Type B pancreatic cell (in vitro differentiated cells): ENCODE measurements around the gene SERPIND1. TPM values are rescaled to one million over a fixed set of nuclear protein-coding genes. Genes with fewer than 3 reads are reported as not detected.

Experiments
- DNase-seq: peaks from one replicate; pipeline ENCODE4 v3.0.0; 2021; ENCODE audit warnings: mixed read lengths; ENCODE audit not compliant: unreplicated experiment; ENCODE audit errors: extremely low spot score
- H3K27ac Mint-ChIP-seq: 2 replicates; pipeline ENCODE4 v1.8.0; 2021; ENCODE audit warnings: mild to moderate bottlenecking, mixed read lengths
- H3K27me3 Mint-ChIP-seq: 2 replicates; pipeline ENCODE4 v1.8.0; 2021; ENCODE audit warnings: mixed read lengths
- H3K36me3 Mint-ChIP-seq: 2 replicates; pipeline ENCODE4 v1.8.0; 2021; ENCODE audit warnings: mixed read lengths
- H3K4me1 Mint-ChIP-seq: one replicate; pipeline ENCODE4 v1.8.0; 2021; ENCODE audit warnings: mixed read lengths; ENCODE audit not compliant: unreplicated experiment
- H3K4me3 Mint-ChIP-seq: 2 replicates; pipeline ENCODE4 v1.8.0; 2021; ENCODE audit warnings: mild to moderate bottlenecking, mixed read lengths
- H3K9me3 Mint-ChIP-seq: 2 replicates; pipeline ENCODE4 v1.8.0; 2021; ENCODE audit warnings: mixed read lengths
- total RNA-seq: library from RNA; stranded (reverse); gene quantifications from 2 replicates; pipeline ENCODE4 v1.2.1, GENCODE V29; 2021; ENCODE audit warnings: low replicate concordance
- TF ChIP-seq, protein P1 (sequence below): fragments of 200-600 bp; sonication (generic); conservative IDR thresholded peaks from 2 replicates; pipeline ENCODE4 v1.5.0; 2021; ENCODE audit warnings: antibody characterized with exemption, mild to moderate bottlenecking

The SERPIND1 gene
- total RNA-seq, 1 donor from 2014 or later: 7.1 TPM

DNA sequence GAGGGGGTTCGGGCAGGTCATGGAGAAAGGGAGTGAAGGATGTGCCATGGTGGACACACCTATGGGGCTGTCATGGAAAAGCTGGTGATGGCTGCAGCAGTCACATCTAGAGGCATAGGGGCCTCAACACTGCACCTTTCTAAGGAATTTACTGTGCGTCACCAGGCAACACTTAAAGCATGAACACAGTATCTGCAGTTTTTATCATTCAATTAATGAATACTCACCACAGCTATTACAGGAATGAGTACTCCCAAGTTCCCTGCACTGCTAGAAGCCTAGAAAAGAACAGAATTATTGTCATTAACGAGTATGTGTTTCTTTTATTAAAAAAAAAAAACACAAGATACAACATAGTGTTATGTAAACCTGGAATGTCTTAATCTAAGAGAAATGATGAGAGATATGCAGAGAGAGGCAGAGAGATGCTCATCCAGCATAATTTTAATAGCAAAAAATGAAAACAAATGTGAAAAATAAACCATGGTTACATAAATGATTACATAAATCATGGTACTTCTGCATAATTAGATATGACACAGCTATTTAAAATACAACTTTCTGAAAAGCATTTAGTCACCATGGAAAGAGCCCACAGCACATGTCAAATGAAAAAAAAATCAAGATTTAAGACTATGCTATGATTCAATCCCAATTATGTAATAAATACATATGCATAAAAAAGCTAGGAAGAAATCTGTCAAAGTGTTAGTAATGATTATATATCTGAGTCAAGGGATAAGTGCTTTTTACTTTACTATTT, 19.2 kb downstream of the SERPIND1 start:
- no peak for DNase-seq
- H3K4me1 Mint-ChIP-seq: no peaks in the 10 kb centered on the region
- no peaks in the 10 kb centered on the region for H3K27me3 Mint-ChIP-seq
- peaks cover 20% of the 10 kb centered on the region for H3K36me3 Mint-ChIP-seq
- no peaks in the 10 kb centered on the region for H3K9me3 Mint-ChIP-seq
- TF ChIP-seq, protein P1, sequence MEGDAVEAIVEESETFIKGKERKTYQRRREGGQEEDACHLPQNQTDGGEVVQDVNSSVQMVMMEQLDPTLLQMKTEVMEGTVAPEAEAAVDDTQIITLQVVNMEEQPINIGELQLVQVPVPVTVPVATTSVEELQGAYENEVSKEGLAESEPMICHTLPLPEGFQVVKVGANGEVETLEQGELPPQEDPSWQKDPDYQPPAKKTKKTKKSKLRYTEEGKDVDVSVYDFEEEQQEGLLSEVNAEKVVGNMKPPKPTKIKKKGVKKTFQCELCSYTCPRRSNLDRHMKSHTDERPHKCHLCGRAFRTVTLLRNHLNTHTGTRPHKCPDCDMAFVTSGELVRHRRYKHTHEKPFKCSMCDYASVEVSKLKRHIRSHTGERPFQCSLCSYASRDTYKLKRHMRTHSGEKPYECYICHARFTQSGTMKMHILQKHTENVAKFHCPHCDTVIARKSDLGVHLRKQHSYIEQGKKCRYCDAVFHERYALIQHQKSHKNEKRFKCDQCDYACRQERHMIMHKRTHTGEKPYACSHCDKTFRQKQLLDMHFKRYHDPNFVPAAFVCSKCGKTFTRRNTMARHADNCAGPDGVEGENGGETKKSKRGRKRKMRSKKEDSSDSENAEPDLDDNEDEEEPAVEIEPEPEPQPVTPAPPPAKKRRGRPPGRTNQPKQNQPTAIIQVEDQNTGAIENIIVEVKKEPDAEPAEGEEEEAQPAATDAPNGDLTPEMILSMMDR: no peak
- H3K27ac Mint-ChIP-seq: peak overlapping the region; percentile 50
- no peak overlapping the region for H3K4me3 Mint-ChIP-seq

GRCh38 chr22:20793748-20794649, 20.1 kb downstream of the SERPIND1 start:
- H3K9me3 Mint-ChIP-seq: no peaks in the 10 kb centered on the region
- peaks cover 22% of the 10 kb centered on the region for H3K36me3 Mint-ChIP-seq
- DNase-seq: no peak
- H3K4me1 Mint-ChIP-seq: no peaks in the 10 kb centered on the region
- H3K27ac Mint-ChIP-seq: no peak overlapping the region
- H3K4me3 Mint-ChIP-seq: no peak overlapping the region
- no peaks in the 10 kb centered on the region for H3K27me3 Mint-ChIP-seq
- TF ChIP-seq, protein P1: no peak

DNA sequence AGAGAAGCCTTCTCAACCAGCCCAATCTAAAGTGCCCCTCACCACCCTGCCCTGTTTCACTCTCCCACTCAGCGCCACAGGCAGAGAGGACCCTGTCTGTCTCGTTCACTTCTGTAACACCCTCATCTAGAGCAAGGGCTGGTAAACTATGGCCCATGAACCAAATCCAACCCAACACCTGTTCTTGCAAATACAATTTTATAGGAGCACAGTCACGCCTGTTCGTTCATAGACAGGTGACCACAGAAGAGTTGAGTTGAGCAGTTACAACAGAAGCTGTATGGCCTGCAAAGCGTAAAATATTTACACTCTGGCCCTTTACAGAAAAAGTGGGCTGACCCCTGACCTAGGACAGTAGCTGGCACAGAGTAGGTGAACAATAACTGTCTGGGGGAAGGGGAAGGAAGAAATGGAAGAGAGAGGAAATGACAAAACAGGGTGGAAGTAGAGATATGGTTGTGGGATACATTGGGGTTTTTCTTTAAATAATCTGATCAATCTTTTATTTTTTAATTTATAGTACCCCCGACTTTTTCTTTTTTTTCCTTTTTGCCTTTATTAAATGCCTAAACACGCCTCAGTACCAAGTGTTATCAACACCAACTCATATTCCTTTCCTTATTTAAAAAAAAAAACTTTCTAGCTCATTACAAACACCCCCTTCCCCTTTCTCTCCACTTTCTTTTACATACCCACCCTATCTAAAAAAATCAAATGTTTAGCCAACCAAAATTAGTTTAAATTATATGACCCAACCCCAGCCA, 20.9 kb downstream of the SERPIND1 start:
- H3K36me3 Mint-ChIP-seq: peaks cover 30% of the 10 kb centered on the region
- H3K4me1 Mint-ChIP-seq: peaks cover 3% of the 10 kb centered on the region
- DNase-seq: no peak
- H3K27me3 Mint-ChIP-seq: no peaks in the 10 kb centered on the region
- H3K4me3 Mint-ChIP-seq: no peak overlapping the region
- TF ChIP-seq, protein P1: no peak
- H3K27ac Mint-ChIP-seq: no peak overlapping the region
- H3K9me3 Mint-ChIP-seq: no peaks in the 10 kb centered on the region

GRCh38 chr22:20796731-20797130, 22.8 kb downstream of the SERPIND1 start:
- no peak overlapping the region for H3K4me3 Mint-ChIP-seq
- peak overlapping the region; percentile 8 for H3K27ac Mint-ChIP-seq
- H3K4me1 Mint-ChIP-seq: peaks cover 5% of the 10 kb centered on the region
- H3K27me3 Mint-ChIP-seq: no peaks in the 10 kb centered on the region
- TF ChIP-seq, protein P1: no peak
- H3K9me3 Mint-ChIP-seq: no peaks in the 10 kb centered on the region
- H3K36me3 Mint-ChIP-seq: peaks cover 33% of the 10 kb centered on the region
- DNase-seq: no peak

GRCh38 chr22:20798218-20798617, 24.3 kb downstream of the SERPIND1 start:
- Mint-ChIP-seq H3K36me3 (peaks cover 30% of the 10 kb centered on the region), H3K9me3 (no peaks in the 10 kb centered on the region), H3K4me3 (no peak overlapping the region), H3K27ac (peak overlapping the region; percentile 88), H3K27me3 (no peaks in the 10 kb centered on the region), H3K4me1 (peaks cover 5% of the 10 kb centered on the region)
- TF ChIP-seq, protein P1: no peak
- no peak for DNase-seq
